Subcutaneous adipose tissue (tissue), 4 donors: Measurements from ENCODE around the gene CTCFL. TPM values are rescaled to one million over a fixed set of nuclear protein-coding genes. Genes with fewer than 3 reads are reported as not detected.

Experiments
- total RNA-seq, 4 donors: library from RNA; depleted of rRNA; stranded (reverse); fragments of >200 nt; gene quantifications; one replicate each; pipeline ENCODE4 v1.1.0, GENCODE V29; 2016
- TF ChIP-seq, protein P1 (sequence below): fragments of 450-650 bp; IDR thresholded peaks from one replicate; pipeline ENCODE4 v1.5.1; 2016; ENCODE audit warnings: low read depth, mild to moderate bottlenecking, control low read depth, antibody characterized with exemption, moderate library complexity

The CTCFL gene
- total RNA-seq, 4 donors from 2014 or later, result 0.17 TPM; not detected in 3

DNA sequence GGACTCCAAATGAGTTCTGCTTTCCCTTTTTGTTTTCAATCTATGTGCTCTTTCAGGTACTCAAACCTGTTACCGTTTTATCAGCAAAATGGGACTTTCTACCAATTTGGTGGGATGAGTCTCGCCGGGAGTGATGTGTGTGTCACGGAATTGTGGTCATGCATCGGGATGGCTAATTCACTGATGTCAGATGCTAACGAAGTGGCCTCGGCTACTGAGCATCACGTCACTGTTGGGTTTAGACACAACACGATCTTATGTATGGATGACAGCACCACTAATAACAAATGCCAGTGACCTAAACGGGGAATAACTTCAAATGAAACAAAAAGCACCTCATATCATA lies 34.3 kb upstream of the CTCFL start:
- TF ChIP-seq, protein P1, sequence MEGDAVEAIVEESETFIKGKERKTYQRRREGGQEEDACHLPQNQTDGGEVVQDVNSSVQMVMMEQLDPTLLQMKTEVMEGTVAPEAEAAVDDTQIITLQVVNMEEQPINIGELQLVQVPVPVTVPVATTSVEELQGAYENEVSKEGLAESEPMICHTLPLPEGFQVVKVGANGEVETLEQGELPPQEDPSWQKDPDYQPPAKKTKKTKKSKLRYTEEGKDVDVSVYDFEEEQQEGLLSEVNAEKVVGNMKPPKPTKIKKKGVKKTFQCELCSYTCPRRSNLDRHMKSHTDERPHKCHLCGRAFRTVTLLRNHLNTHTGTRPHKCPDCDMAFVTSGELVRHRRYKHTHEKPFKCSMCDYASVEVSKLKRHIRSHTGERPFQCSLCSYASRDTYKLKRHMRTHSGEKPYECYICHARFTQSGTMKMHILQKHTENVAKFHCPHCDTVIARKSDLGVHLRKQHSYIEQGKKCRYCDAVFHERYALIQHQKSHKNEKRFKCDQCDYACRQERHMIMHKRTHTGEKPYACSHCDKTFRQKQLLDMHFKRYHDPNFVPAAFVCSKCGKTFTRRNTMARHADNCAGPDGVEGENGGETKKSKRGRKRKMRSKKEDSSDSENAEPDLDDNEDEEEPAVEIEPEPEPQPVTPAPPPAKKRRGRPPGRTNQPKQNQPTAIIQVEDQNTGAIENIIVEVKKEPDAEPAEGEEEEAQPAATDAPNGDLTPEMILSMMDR, result no peak

DNA sequence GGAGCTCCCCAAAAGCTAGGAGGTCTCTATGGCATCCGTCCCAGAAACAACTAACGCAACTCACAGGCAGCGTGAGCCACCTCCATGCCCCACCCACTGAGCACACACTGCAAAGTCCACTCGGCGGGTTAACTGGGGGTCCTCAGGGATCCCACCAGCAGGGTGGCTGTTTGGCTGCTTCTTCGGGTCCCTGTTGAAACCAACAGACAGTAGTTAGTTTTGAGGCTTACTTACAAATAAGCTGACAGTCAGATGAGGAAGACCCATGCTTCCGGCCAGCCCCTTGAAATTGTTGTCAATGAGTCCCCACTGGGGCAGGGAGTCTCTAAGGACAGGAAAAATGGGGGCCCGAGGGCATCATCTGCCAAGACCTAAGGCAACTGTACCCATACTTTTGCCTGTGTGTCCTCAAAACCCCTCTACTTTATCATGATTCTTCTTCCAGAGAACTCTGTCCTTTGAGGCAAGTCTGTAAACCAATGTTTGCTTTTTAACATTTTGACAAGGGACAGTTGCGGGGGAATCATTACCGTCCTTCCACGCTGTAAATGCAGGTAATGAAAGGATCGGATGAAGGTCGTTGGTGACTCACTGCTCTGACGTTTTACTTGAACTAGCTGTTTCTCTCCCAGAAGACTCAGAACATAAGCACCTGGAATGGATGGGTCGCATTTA lies 33.8 kb upstream of the CTCFL start:
- TF ChIP-seq, protein P1, result no peak

DNA sequence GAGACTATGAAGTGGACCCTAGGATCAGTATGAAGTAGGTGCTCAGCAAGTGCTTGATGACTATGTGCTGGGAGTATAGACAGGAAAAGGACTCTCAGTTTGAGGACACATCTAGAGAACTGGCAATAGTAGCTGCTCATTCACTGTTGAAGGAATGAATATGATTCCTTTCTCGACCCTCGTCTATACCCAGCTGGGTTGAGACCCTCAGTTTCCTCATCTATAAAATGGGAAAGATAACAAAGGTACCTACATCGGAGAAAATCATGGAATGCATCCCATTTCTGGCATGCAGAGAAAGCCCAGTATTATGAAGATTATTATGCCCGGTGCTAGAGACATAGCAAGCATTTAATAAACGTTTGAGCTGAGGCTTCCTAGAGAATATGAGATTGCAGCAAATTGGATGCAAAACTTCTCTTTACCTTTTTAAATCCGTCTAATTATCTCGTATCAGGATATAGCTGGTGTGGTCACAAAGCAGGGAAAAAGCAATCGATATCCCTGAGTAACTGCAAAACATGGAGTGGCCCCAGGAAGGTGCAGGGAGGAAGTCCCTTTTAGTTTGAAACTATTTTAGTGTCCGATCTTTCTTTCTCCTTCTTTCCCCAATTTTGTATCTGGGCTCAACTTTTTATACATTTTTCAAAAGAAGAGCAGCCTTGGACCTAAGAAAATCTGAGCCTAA lies 33.1 kb upstream of the CTCFL start:
- TF ChIP-seq, protein P1, result no peak

DNA sequence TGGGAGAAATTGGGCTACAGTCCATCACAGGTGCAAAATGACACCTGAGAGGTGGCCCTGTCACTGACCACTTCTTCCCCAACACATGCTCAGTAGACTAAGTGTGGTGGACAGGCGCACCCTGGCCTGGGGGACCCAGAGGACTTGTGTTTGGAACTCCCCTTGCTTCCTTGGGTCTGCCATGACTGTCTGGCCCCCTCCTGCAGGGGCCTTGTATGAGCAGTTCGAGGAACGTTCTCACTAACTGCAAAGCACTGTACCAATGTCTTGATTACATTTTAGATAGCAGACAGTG lies 32.0 kb upstream of the CTCFL start:
- TF ChIP-seq, protein P1, result no peak

DNA sequence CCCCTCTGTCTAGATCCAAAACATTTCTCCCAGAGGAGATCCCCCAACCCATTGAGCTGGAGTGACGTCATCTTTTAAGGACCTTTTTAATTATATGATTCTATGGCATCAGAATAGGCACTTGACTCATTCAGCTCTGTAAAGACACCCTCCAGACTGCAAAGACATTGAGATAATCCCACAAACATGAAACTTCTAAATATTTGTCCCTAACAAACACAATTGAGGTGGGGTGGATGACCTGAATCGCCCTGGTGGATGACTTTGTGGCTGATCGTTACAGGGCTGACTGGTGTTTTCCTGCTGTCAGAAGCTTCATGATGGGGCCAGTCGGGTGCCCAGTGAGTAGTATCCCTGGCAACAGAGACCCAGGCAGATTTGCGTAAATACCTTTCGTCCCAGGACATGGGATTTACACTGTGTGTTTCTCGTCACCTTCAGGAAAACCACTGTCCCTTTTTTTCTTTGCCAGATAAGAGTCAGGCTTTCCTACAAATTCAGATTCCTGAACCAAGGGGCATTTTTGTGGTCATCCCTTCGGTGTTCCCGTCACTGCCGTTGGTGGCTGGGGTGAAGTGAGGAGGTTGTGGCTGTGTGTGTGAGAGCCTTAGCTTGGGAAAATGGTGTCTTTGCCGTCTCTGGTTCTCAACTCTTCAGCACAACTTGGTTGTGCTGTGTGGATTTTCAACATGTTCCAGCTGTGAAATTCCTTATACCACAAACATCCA lies 30.7 kb upstream of the CTCFL start:
- TF ChIP-seq, protein P1, result no peak

DNA sequence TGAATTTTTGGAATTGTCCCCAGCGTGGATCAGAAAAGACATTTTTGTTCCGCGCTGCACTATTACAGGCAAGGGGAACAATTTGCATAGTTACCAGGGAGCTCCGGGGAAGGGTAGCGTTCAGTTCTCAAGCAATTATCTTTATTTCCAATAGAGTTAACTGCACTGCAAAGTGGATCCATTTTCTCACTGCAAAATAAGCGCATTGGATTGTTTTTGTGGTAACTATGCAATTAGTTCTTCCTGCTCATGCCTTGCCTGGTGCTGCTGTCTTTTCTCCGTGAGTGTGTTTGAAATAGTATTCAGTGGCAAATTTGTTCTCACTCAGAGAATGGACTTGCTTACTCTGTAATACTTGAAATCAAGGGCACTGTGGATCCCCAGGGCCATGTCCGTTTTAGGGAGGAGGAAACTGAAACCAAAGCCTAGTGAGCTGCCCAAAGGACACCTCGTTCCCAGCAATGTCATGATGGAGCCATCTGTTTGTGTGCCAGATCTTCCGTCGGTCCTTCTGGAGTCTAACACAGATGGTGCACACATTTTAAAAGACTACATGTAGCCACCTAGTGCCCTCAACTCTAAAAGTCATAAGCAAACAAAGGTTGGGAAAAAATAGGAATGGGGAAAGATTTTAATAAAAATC lies 28.6 kb upstream of the CTCFL start:
- TF ChIP-seq, protein P1, result no peak

DNA sequence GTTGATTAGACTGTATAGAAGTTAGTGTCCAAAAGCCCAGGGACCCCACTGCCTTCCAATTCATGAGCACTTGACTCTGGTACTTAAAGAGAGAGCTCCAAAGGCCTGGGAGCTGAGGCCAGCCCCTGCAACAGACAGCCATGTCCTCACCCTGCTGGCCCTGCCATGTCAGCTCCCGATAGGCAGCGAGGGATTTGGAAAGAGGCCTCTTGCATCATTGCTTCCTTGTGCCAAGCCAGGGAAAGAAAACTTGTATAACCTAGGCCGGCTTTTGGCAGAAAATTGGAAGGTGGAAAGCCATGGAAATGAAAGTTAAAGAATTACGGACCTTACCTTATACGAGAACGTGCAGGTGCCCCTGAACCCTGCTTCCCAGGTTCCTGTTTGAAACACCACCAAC lies 27.5 kb upstream of the CTCFL start:
- TF ChIP-seq, protein P1, result no peak
